ENCODE data around the gene HTT.

HTT gene

DNA sequence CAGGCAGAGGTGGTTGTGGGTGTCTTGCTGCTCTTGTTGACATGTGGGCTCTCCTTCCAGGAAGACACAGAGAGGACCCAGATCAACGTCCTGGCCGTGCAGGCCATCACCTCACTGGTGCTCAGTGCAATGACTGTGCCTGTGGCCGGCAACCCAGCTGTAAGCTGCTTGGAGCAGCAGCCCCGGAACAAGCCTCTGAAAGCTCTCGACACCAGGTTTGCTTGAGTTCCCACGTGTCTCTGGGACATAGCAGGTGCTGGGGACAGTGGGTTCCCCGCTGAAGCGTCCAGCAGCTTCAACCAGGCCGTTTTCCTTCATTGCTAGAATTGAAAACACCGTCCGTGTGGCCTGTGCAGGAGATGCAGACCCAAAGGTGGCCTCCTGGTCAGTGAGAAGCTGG, 148.9 kb downstream of the HTT start:
- peaks cover 52% of the 10 kb centered on the region for H3K36me3 ChIP-seq (ENCODE audit: control insufficient read depth, insufficient read depth, low read length)
- no peaks in the 10 kb centered on the region for H3K27me3 ChIP-seq (replicated peaks; ENCODE audit: control insufficient read depth, insufficient read depth, low read length)
- no peak for TF ChIP-seq CTCF (IDR thresholded peaks at IDR 0.05; ENCODE audit: insufficient read depth, low read length, poor library complexity, severe bottlenecking)
- H3K4me3 ChIP-seq (replicated peaks; ENCODE audit: low read depth, low read length): no peak overlapping the region
- no peak for DNase-seq (ENCODE audit: extremely low read depth, insufficient read length)

DNA sequence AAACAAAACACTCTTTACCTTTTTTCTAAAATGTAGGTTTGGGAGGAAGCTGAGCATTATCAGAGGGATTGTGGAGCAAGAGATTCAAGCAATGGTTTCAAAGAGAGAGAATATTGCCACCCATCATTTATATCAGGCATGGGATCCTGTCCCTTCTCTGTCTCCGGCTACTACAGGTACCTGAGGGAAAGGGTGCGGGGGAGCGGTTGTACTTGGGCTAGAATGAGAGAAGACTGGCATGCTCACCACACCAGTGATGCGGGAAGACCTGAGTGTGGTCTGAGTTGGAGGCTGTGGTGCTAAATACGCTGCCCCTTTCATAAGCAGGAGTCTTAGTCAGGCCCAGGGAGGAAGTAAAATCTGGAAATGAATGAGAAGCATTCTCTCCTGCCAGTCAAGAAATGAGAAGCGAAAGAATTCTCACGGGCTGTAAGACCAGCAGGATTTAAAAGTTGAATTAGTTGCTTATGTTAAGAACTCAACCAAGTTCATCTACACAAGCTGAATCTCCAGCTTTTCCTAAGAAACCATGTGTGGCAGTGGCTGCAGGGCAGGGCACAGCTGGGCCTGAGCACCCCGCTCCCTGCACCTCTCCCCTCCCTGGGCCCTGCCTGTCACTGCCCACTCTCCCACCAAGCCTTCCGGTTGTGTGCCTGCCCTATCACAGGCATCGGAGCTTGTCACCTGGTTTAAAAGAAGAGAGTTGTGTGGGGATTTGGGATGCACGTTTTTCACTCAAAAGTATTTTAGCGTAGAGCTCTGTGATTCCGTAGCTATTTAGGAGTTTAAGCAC, 149.7 kb downstream of the HTT start:
- Histone ChIP-seq H3K27me3 (replicated peaks; ENCODE audit: control insufficient read depth, insufficient read depth, low read length) (no peaks in the 10 kb centered on the region), H3K36me3 (ENCODE audit: control insufficient read depth, insufficient read depth, low read length) (peaks cover 51% of the 10 kb centered on the region), H3K4me3 (replicated peaks; ENCODE audit: low read depth, low read length) (no peak overlapping the region)
- DNase-seq (ENCODE audit: extremely low read depth, insufficient read length): no peak
- TF ChIP-seq CTCF (IDR thresholded peaks at IDR 0.05; ENCODE audit: insufficient read depth, low read length, poor library complexity, severe bottlenecking): no peak

- no peaks in the 10 kb centered on the region for H3K27me3 ChIP-seq (replicated peaks; ENCODE audit: control insufficient read depth, insufficient read depth, low read length)
These were observed 150.8 kb downstream of the HTT start for GRCh38 chr4:3225071-3225850.

DNA sequence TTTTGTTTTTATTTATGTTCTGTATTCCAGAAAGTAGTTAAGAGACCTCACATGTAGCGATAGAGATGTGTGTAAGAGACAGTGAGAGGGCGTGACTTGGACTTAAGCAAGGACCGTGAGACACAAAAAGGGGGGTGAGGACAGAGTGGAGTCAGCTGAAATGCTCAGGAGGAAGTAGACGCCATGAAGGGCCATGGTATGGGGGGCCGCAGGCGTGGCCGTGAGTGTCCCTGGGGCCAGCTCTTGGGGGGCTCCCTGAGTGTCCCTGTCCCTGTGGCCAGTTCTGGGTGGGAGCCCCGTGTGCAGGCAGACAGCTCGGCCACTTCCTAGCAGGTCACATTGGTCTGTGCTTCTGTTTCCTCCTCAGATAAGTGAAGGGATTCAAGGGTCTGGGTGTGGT, 151.5 kb downstream of the HTT start:
- Histone ChIP-seq H3K27me3 (replicated peaks; ENCODE audit: control insufficient read depth, insufficient read depth, low read length) (no peaks in the 10 kb centered on the region), H3K36me3 (ENCODE audit: control insufficient read depth, insufficient read depth, low read length) (peaks cover 57% of the 10 kb centered on the region), H3K4me3 (replicated peaks; ENCODE audit: low read depth, low read length) (no peak overlapping the region)
- TF ChIP-seq CTCF (IDR thresholded peaks at IDR 0.05; ENCODE audit: insufficient read depth, low read length, poor library complexity, severe bottlenecking): no peak
- DNase-seq (ENCODE audit: extremely low read depth, insufficient read length): no peak

More at GRCh38 chr4:3225071-3225850, 150.8 kb downstream of the HTT start:
- DNase-seq (ENCODE audit: extremely low read depth, insufficient read length): no peak
- TF ChIP-seq CTCF (IDR thresholded peaks at IDR 0.05; ENCODE audit: insufficient read depth, low read length, poor library complexity, severe bottlenecking): no peak
- H3K36me3 ChIP-seq (ENCODE audit: control insufficient read depth, insufficient read depth, low read length): peaks cover 55% of the 10 kb centered on the region
- H3K4me3 ChIP-seq (replicated peaks; ENCODE audit: low read depth, low read length): no peak overlapping the region

- DNase-seq (ENCODE audit: extremely low read depth, insufficient read length): no peak
- no peaks in the 10 kb centered on the region for H3K27me3 ChIP-seq (replicated peaks; ENCODE audit: control insufficient read depth, insufficient read depth, low read length)
- H3K4me3 ChIP-seq (replicated peaks; ENCODE audit: low read depth, low read length): no peak overlapping the region
- TF ChIP-seq CTCF (IDR thresholded peaks at IDR 0.05; ENCODE audit: insufficient read depth, low read length, poor library complexity, severe bottlenecking): no peak
- peaks cover 56% of the 10 kb centered on the region for H3K36me3 ChIP-seq (ENCODE audit: control insufficient read depth, insufficient read depth, low read length)
These were observed 152.0 kb downstream of the HTT start for GRCh38 chr4:3226467-3226866.
